ENCODE measurements around the gene BAG3.
A peak's percentile ranks its signal among the peaks of the same experiment; 100 is the strongest.

BAG3 gene

GRCh38 chr10:119667562-119668328 is 16.6 kb downstream of the BAG3 start:
- DNase-seq: peak; percentile 98

DNA sequence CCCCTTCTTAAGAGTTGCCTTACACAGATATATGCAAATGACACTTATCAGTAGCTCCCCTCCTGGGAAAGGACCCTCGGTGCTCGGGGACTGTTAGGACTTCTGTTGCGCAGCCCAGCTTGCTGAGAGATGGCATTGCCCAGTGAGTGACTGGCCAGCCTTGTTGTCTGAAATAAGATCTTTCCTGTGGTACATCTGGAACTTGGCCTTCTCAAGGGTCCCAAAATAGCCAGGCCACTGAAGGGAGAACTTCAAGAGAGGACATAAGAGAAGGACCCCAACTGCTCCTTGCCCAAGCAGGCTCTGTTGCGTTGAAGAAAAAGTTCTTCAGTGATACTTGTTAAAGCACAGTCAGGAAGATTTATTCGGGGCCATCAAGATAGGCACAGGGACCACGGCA is 17.3 kb downstream of the BAG3 start:
- DNase-seq: no peak

GRCh38 chr10:119669331-119669730 is 18.2 kb downstream of the BAG3 start:
- no peak for DNase-seq

- DNase-seq: no peak
These were observed 18.9 kb downstream of the BAG3 start for GRCh38 chr10:119669975-119670640.

DNA sequence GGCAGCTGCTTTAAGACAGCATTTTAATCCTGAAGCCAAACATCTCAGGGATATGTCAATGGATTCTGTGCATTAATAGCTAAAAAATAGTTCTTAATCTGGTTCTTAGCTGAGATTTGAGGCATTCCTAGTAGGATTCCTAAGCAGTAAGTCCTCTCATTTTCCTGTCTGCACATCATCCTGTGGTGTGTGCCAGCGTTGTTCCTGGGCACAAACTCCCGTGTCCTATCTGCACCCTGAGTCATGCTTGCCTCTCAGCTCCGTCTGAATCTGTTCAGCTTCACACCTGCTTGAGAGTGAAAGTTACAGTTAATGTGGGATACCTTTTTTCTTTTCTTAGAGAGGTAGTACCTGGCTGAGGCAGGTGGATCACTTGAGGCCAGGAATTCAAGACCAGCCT is 19.5 kb downstream of the BAG3 start:
- no peak for DNase-seq

DNA sequence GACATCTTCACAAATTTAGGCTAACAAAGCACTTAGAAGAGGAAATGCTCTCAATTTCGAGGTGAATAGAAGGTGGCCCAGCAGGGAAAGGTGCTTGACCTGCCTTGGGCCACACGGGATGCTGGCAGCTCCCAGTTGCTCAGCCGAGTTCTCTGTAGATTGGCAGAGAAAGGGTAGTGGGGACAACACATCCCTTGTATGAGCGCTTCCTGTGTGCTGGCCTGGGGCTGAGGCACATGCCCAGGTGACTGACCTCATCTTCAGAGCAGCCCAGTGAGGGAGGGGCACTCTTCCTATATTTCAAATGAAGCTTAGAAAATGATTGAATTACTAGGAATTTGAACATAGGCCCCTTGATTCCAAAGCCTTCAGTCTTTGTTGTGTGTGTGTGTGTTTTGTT is 20.2 kb downstream of the BAG3 start:
- DNase-seq: no peak

GRCh38 chr10:119672291-119672690 is 21.1 kb downstream of the BAG3 start:
- no peak for DNase-seq

- no peak for DNase-seq
These were observed 22.1 kb downstream of the BAG3 start for GRCh38 chr10:119673271-119673670.

DNA sequence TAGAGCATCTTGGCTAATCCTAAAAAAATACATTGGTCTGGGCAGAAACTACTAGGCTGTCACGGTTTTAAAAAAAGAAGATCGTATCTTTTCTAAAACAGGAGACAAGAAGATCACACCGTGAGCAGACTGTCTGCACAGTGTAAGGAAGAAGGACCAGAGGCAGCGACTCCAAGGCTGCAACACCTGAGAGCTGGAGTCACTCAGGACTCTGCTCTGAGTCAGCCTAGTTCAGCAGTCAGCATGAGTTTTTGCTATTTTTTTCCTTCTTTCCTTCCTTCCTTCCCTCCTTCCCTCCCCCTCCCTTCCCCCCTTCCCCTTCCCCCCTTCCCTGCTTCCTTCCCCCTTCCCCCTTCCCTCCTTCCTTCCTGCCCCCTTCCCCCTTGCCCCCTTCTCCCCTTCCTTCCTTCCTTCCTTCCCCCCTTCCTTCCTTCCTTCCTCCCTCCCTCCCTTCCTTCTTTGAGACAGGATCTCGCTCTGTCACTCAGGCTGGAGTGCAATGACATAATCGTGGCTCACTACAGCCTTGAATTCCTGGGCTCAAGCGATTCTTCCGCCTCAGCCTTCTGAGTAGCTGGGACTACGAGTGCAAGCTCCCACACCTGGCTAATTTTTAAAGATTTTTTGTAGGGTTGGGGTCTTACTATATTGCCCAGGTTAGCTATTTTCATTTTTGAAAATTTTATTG is 24.4 kb downstream of the BAG3 start:
- no peak for DNase-seq

DNA sequence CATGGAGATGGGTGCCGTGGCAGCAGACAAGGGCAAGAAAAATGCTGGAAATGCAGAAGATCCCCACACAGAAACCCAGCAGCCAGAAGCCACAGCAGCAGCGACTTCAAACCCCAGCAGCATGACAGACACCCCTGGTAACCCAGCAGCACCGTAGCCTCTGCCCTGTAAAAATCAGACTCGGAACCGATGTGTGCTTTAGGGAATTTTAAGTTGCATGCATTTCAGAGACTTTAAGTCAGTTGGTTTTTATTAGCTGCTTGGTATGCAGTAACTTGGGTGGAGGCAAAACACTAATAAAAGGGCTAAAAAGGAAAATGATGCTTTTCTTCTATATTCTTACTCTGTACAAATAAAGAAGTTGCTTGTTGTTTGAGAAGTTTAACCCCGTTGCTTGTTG is 25.9 kb downstream of the BAG3 start:
- DNase-seq: no peak

- no peak for DNase-seq
These were observed 26.9 kb downstream of the BAG3 start for GRCh38 chr10:119677904-119678755.

GRCh38 chr10:119679480-119679829 is 28.3 kb downstream of the BAG3 start:
- no peak for DNase-seq

DNA sequence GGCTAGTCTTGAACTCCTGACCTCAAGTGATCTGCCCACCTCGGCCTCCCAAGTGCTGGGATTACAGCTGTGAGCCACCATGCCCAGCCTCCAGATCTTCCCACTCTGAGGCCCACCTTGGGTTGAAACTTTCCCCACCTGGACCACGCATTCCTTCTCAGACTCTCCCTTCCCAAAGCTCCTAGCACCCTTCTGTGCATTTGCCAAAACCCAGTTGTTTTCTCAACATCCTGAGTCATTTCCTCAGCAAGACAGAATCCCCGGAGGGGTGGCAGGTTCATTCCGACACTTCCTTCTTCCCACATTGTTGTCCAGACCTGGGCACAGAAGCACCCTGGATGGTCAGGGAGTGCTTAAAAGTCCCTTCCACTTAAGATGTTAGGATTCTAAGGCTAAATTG is 28.9 kb downstream of the BAG3 start:
- DNase-seq: no peak

- DNase-seq: no peak
These were observed 29.5 kb downstream of the BAG3 start for GRCh38 chr10:119680650-119681081.

GRCh38 chr10:119686465-119687191 is 35.4 kb downstream of the BAG3 start:
- DNase-seq: peak; percentile 79

DNA sequence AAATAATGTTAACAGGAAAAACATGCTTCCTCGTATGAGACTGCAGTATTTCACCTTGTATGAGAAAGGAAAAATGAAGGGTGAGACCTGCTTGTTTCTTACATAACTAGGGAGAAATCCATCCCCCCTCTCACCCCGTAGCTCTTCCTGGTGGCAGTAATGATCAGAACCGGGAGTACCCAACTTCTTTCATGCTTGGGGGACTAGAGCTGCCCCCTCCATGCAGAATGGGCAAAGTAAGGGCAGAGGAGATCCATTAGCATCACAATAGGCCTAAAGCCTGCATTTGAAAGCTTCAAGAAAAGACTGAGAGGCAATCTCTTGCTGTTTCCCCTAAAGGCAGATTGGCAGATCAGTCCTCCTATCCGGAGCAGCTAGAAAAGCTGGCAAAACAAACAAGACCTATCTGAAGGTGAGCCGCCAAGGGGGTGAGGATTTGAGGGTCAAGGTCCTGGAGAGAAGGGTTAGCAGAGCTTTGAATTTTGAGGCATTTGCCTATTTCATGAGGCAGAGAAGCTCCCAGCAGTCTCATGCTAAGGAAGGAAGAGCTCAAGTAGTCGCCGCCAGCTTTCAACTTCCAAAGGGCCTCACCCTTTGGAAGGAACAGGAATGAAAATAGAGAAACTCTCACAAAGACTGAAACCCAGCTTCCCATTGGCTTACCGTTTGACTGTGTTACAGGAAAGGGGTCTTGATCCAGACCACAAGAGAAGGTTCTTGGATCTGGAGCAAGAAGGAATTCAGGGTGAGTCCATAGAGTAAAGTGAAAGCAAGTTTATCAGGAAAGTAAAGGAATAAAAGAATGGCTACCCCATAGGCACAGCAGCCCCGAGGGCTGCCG is 36.2 kb downstream of the BAG3 start:
- peak; percentile 28 for DNase-seq

DNA sequence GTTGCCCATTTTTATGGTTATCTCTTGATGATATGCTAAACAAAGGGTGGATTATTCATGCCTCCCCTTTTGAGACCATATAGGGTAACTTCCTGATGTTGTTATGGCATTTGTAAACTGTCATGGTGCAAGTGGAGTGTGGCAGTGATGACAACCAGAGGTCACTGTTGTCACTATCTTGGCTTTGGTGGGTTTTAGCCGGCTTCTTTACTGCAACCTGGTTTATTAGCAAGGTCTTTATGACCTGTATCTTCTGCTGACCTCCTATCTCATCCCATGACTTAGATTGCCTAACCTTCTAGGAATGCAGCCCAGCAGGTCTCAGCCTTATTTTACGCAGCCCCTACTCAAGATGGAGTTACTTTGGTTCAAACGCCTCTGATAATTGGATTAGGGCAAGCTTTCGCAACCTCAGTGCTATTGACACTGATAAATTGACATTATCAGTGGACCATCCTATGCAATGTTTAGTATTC is 36.9 kb downstream of the BAG3 start:
- no peak for DNase-seq

DNA sequence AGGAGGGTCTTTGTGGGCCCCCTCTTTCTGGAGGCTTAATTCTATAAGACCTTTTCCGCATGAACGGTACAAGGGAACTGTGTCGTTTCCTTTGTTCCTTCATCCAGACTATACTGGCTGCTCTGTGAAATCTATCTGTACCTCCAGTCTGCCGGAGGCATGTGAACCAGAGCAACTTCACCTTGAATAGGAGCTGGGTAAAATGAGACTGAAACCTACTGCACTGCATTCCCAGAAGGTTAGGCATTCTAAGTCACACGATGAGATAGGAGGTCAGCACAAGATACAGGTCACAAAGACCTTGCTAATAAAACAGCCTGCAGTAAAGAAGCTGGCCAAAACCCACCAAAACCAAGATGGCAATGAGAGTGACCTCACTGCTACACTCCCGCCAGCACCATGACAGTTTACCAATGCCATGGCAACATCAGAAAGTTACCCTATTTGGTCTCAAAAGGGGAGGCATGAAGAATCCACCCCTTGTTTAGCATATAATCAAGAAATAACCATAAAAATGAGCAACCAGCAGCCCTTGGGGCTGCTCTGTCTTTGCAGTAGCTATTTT is 37.9 kb downstream of the BAG3 start:
- DNase-seq: no peak

GRCh38 chr10:119691726-119692125 is 40.5 kb downstream of the BAG3 start:
- DNase-seq: no peak

- no peak for DNase-seq
These were observed 42.2 kb downstream of the BAG3 start for GRCh38 chr10:119693262-119693957.
